ENCODE measurements around the gene SH3RF1.

Gene SH3RF1

GRCh38 chr4:169136796-169137557 lies 133.8 kb downstream of the SH3RF1 start:
- Histone ChIP-seq H3K36me3 (peaks cover 45% of the 10 kb centered on the region), H3K9ac (no peak overlapping the region), H3K4me3 (no peak overlapping the region), H3K27me3 (no peaks in the 10 kb centered on the region), H3K4me1 (no peaks in the 10 kb centered on the region), H3K4me2 (no peak overlapping the region), H3K27ac (no peak overlapping the region), H4K20me1 (no peaks in the 10 kb centered on the region), H3K9me3 (no peaks in the 10 kb centered on the region)
- TF ChIP-seq Cebpa-rat (IDR thresholded peaks at IDR 0.05), result no peak

- Histone ChIP-seq H3K27ac (no peak overlapping the region), H3K36me3 (peaks cover 51% of the 10 kb centered on the region), H4K20me1 (no peaks in the 10 kb centered on the region), H3K9me3 (no peaks in the 10 kb centered on the region), H3K9ac (no peak overlapping the region), H3K4me2 (no peak overlapping the region), H3K4me3 (no peak overlapping the region), H3K4me1 (no peaks in the 10 kb centered on the region), H3K27me3 (no peaks in the 10 kb centered on the region)
- TF ChIP-seq Cebpa-rat (IDR thresholded peaks at IDR 0.05), result no peak
Measured at GRCh38 chr4:169136330-169136729, 134.4 kb downstream of the SH3RF1 start.

GRCh38 chr4:169135776-169136175 lies 135.0 kb downstream of the SH3RF1 start:
- Histone ChIP-seq H3K27me3 (no peaks in the 10 kb centered on the region), H3K9ac (no peak overlapping the region), H3K27ac (no peak overlapping the region), H3K4me1 (0 out of 2 replicates have a peak, but pooled peaks cover 3% of the 10 kb centered on the region), H3K4me3 (no peak overlapping the region), H3K9me3 (no peaks in the 10 kb centered on the region), H3K36me3 (peaks cover 55% of the 10 kb centered on the region), H3K4me2 (no peak overlapping the region), H4K20me1 (no peaks in the 10 kb centered on the region)
- no peak for TF ChIP-seq Cebpa-rat (IDR thresholded peaks at IDR 0.05)

DNA sequence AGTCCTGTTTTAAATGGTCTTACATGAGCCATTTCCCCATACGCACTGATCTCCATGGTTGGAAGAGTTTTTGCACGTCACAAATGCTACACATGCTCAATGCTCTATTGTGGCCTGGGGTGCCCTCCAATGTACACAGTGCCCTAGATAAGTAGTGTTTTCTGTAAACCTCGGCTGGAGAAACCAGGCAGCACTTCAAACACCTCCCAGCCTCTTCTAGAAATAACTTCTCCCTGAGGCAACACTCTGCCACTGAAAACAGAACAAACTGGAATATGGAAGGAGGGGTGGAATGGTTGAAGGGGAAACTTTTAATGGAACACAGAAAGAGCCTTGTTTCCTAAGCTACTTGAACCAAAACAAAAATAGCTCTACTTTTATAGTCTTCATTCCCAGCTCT lies 136.8 kb downstream of the SH3RF1 start:
- peaks cover 74% of the 10 kb centered on the region for H3K36me3 ChIP-seq

GRCh38 chr4:169132561-169133305 lies 138.0 kb downstream of the SH3RF1 start:
- Histone ChIP-seq H3K27ac (no peak overlapping the region), H3K4me2 (no peak overlapping the region), H3K27me3 (no peaks in the 10 kb centered on the region)

More for the DNA sequence above, 136.8 kb downstream of the SH3RF1 start:
- Histone ChIP-seq H3K27ac (no peak overlapping the region), H3K4me3 (no peak overlapping the region), H4K20me1 (no peaks in the 10 kb centered on the region), H3K9ac (no peak overlapping the region), H3K4me2 (no peak overlapping the region), H3K4me1 (0 out of 2 replicates have a peak, but pooled peaks cover 4% of the 10 kb centered on the region), H3K27me3 (no peaks in the 10 kb centered on the region), H3K9me3 (no peaks in the 10 kb centered on the region)
- TF ChIP-seq Cebpa-rat (IDR thresholded peaks at IDR 0.05), result no peak

DNA sequence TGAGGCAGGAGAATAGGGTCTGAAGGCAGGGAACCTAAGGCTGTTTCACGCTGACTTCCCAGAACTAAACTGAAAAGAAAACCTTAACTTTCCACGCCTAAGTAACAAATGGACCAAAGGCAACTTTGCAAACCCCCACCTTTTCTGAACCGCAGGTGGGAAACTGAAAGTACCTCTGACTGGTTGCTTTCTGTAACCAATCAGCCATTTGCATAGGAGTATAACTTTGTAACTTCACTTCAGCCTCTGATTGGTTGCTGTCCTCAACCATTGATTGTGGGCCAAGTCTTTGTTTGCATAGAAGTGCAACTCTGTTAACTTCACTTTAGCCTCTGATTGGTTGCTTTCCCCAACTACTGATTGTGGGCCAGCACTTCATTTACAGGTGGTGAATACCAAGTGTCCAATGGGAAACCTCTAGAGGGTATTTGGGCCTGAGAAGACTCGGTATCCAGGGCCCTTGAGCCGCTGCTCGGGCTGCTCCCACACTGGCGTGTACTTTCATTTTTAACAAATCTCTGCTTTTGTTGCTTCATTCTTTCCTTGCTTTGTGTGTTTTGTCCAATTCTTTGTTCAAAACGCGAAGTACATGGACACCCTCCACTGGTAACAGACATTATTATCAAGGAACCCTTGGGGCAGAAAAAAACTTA lies 139.1 kb downstream of the SH3RF1 start:
- Histone ChIP-seq H4K20me1 (no peaks in the 10 kb centered on the region), H3K4me2 (no peak overlapping the region), H3K27me3 (no peaks in the 10 kb centered on the region), H3K36me3 (peaks cover 79% of the 10 kb centered on the region), H3K4me3 (no peak overlapping the region), H3K9me3 (no peaks in the 10 kb centered on the region), H3K4me1 (0 out of 2 replicates have a peak, but pooled peaks cover 4% of the 10 kb centered on the region), H3K27ac (no peak overlapping the region), H3K9ac (no peak overlapping the region)
- no peak for TF ChIP-seq Cebpa-rat (IDR thresholded peaks at IDR 0.05)

More at GRCh38 chr4:169132561-169133305, 138.0 kb downstream of the SH3RF1 start:
- no peak for TF ChIP-seq Cebpa-rat (IDR thresholded peaks at IDR 0.05)
- no peak overlapping the region for H3K9ac ChIP-seq
- H3K9me3 ChIP-seq, result no peaks in the 10 kb centered on the region
- H3K36me3 ChIP-seq, result peaks cover 79% of the 10 kb centered on the region
- no peaks in the 10 kb centered on the region for H4K20me1 ChIP-seq
- 0 out of 2 replicates have a peak, but pooled peaks cover 4% of the 10 kb centered on the region for H3K4me1 ChIP-seq
- H3K4me3 ChIP-seq, result no peak overlapping the region

DNA sequence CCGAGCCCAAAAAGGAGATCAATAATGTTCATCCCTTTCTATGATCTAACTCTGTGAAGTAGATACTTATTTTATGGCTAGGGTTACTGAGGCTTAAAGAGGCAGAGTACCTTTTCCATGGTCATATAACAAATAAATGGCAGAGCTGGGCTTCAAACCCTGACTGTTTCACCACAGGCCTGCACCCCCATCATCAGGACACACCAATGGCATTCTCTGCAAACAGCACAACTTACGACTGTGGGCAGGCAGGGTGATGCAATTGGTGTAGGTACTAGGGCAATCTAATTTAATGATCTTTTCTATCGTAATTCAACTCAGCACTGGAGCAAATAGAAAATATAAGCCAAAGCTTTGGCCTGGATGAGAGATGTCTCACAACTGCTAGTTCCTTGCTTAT lies 141.9 kb downstream of the SH3RF1 start:
- peaks cover 59% of the 10 kb centered on the region for H3K36me3 ChIP-seq
- no peaks in the 10 kb centered on the region for H4K20me1 ChIP-seq
- H3K27ac ChIP-seq, result no peak overlapping the region
- H3K9ac ChIP-seq, result no peak overlapping the region
- no peak overlapping the region for H3K4me2 ChIP-seq
- H3K9me3 ChIP-seq, result no peaks in the 10 kb centered on the region
- no peaks in the 10 kb centered on the region for H3K27me3 ChIP-seq
- 0 out of 2 replicates have a peak, but pooled peaks cover 4% of the 10 kb centered on the region for H3K4me1 ChIP-seq
- TF ChIP-seq Cebpa-rat (IDR thresholded peaks at IDR 0.05), result no peak
- H3K4me3 ChIP-seq, result no peak overlapping the region

GRCh38 chr4:169127314-169127713 lies 143.4 kb downstream of the SH3RF1 start:
- peaks cover 46% of the 10 kb centered on the region for H3K36me3 ChIP-seq
- H3K4me1 ChIP-seq, result 0 out of 2 replicates have a peak, but pooled peaks cover 4% of the 10 kb centered on the region

GRCh38 chr4:169124661-169125060 lies 146.1 kb downstream of the SH3RF1 start:
- no peak overlapping the region for H3K9ac ChIP-seq
- peaks cover 42% of the 10 kb centered on the region for H3K36me3 ChIP-seq
- H4K20me1 ChIP-seq, result no peaks in the 10 kb centered on the region
- no peaks in the 10 kb centered on the region for H3K9me3 ChIP-seq
- H3K4me1 ChIP-seq, result no peaks in the 10 kb centered on the region
- H3K4me3 ChIP-seq, result no peak overlapping the region
- H3K27ac ChIP-seq, result no peak overlapping the region
- no peak overlapping the region for H3K4me2 ChIP-seq
- H3K27me3 ChIP-seq, result no peaks in the 10 kb centered on the region
- no peak for TF ChIP-seq Cebpa-rat (IDR thresholded peaks at IDR 0.05)

More at GRCh38 chr4:169127314-169127713, 143.4 kb downstream of the SH3RF1 start:
- Histone ChIP-seq H3K9me3 (no peaks in the 10 kb centered on the region), H4K20me1 (no peaks in the 10 kb centered on the region), H3K9ac (no peak overlapping the region), H3K27me3 (no peaks in the 10 kb centered on the region), H3K4me3 (no peak overlapping the region), H3K4me2 (no peak overlapping the region), H3K27ac (no peak overlapping the region)
- TF ChIP-seq Cebpa-rat (IDR thresholded peaks at IDR 0.05), result no peak

Data from BLaER1 (cell line).